Stimulated activated naive CD8-positive, alpha-beta T cell treated with anti-CD3 and anti-CD28 coated beads, Interleukin-15, Interleukin-2, amounts not matched to agents 100 ng/mL and 50 ng/mL, for 24 hours (primary cell): ENCODE measurements around the gene NLRX1.
"Not testable (repeated sequence)": the region's sequence is repeated elsewhere in the genome, so short reads cannot be mapped to it uniquely, and the experiment has no call there.

ENCODE experiments used
- H3K27ac Mint-ChIP-seq: one replicate; pipeline ENCODE4 v1.8.0; 2021; ENCODE audit warnings: mild to moderate bottlenecking, mixed read lengths
- H3K27me3 Mint-ChIP-seq: one replicate; pipeline ENCODE4 v1.8.0; 2021; ENCODE audit warnings: mixed read lengths
- H3K36me3 Mint-ChIP-seq: one replicate; pipeline ENCODE4 v1.8.0; 2021; ENCODE audit warnings: low read depth, mixed read lengths
- H3K4me1 Mint-ChIP-seq: one replicate; pipeline ENCODE4 v1.8.0; 2021; ENCODE audit warnings: low read depth, mixed read lengths
- H3K4me3 Mint-ChIP-seq: one replicate; pipeline ENCODE4 v1.8.0; 2021; ENCODE audit warnings: mild to moderate bottlenecking, mixed read lengths
- H3K9me3 Mint-ChIP-seq: one replicate; pipeline ENCODE4 v1.8.0; 2021; ENCODE audit warnings: mixed read lengths

The NLRX1 gene

DNA sequence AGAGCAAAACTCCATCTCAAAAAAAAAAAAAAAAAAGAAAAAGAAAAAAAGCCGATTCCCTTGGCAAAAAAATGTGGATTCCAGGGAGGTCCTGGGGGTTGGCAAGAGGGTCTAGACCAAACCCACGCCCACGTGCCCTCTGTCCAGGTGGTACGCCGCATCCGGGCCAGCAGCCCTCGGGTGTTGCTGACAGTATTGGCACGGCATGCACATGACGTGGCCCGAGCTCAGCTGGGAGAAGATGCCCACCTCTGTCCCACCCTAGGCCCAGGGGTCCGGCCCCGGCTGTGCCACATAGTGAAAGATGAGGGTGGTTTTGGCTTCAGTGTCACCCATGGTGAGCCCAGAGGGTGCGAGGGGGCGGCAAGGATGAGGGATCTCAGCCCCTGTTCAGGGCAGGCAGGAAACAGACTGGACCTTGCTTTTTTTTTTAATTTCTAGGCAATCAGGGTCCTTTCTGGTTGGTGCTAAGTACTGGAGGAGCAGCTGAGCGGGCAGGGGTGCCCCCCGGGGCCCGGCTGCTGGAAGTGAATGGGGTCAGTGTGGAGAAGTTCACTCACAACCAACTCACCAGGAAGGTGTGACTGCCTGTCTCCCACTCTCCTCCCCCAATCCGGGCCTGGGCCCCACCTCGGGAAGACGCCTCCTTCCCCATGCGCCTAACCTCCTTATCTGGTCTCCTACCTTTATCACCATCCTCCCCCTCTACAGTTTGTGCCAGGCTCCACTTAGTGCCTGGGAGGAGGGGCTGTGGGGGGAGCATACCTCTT lies 18.8 kb downstream of the NLRX1 start:
- no peak overlapping the region for H3K4me3 Mint-ChIP-seq
- no peaks in the 10 kb centered on the region for H3K9me3 Mint-ChIP-seq
- H3K4me1 Mint-ChIP-seq: no peaks in the 10 kb centered on the region
- H3K27me3 Mint-ChIP-seq: no peaks in the 10 kb centered on the region
- no peaks in the 10 kb centered on the region for H3K36me3 Mint-ChIP-seq
- no peak overlapping the region for H3K27ac Mint-ChIP-seq

DNA sequence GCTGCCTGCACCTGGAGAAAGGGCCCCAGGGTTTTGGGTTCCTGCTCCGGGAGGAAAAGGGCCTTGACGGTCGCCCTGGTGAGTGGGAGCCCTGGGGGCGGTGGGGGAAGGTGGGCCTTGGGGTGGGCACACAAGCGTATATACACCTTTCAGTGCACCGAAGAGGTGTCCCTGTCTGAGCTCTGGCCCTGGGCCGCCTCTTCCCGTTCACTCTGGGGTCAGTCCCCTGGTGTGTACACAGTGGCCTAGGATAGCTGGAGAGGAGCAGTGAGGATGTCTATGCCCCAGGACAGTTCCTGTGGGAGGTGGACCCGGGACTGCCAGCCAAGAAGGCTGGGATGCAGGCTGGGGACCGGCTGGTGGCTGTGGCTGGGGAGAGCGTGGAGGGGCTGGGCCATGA lies 19.5 kb downstream of the NLRX1 start:
- Mint-ChIP-seq H3K4me1 (no peaks in the 10 kb centered on the region), H3K4me3 (no peak overlapping the region), H3K27ac (no peak overlapping the region), H3K27me3 (no peaks in the 10 kb centered on the region), H3K9me3 (no peaks in the 10 kb centered on the region), H3K36me3 (no peaks in the 10 kb centered on the region)

DNA sequence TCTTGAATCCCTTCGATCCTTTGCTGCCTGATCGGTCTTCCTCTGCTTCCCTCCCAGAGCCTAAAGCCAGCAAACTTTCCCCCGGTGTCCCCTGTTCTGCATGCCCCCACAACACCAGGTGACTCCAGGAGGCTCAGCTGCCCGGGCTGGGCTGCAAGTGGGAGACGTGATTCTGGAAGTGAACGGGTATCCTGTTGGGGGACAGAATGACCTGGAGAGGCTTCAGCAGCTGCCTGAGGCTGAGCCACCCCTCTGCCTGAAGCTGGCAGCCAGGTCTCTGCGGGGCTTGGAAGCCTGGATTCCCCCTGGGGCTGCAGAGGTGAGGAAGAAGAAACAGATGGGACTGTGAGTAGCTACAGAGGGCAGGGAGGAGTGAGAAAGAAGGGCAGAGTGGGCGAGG lies 20.4 kb downstream of the NLRX1 start:
- Mint-ChIP-seq H3K9me3 (no peaks in the 10 kb centered on the region), H3K4me1 (no peaks in the 10 kb centered on the region), H3K36me3 (no peaks in the 10 kb centered on the region), H3K4me3 (no peak overlapping the region), H3K27me3 (no peaks in the 10 kb centered on the region), H3K27ac (no peak overlapping the region)

DNA sequence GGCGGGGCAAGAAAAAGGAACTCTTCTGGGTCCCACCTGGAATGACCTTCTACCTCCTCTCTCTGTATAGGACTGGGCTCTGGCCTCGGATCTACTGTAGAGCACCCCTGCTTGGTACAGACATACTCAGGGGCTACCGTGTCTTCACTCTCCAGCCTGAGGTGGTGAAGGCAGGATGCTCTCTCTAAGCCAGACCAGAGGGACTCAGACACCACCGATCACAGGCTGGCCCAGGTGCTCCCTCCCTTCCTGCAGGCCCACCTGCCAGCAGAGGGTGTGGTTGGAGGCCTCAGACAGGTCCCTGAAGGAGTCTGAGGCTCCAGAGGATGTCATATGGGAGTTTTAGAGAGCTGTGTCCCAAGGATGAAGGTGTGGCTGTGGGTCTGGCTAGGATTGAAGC lies 20.9 kb downstream of the NLRX1 start:
- H3K4me3 Mint-ChIP-seq: no peak overlapping the region
- H3K9me3 Mint-ChIP-seq: no peaks in the 10 kb centered on the region
- H3K27ac Mint-ChIP-seq: no peak overlapping the region
- H3K27me3 Mint-ChIP-seq: no peaks in the 10 kb centered on the region
- H3K4me1 Mint-ChIP-seq: no peaks in the 10 kb centered on the region
- H3K36me3 Mint-ChIP-seq: no peaks in the 10 kb centered on the region

DNA sequence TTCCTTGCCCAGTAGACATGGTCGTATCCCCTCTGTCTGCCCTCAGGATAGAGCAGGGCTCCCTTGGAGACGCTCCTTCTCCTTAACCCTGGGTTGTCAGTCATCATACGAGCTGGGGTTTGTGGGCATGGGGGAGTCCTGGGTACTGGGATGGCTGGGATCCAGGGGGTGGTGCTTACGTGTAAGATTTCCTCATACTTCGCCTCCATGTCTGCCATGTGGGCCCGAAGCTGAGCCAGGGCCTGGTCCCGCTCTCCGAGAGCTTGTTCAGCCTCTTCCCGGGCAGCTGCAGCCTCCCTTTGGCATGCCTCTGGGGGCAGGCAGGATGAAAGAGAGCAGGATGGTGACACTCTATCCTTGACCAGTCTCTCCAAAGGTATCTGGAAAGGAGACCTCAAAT lies 22.0 kb downstream of the NLRX1 start:
- no peak overlapping the region for H3K27ac Mint-ChIP-seq
- H3K27me3 Mint-ChIP-seq: no peaks in the 10 kb centered on the region
- H3K4me3 Mint-ChIP-seq: no peak overlapping the region
- no peaks in the 10 kb centered on the region for H3K36me3 Mint-ChIP-seq
- no peaks in the 10 kb centered on the region for H3K9me3 Mint-ChIP-seq
- H3K4me1 Mint-ChIP-seq: no peaks in the 10 kb centered on the region

DNA sequence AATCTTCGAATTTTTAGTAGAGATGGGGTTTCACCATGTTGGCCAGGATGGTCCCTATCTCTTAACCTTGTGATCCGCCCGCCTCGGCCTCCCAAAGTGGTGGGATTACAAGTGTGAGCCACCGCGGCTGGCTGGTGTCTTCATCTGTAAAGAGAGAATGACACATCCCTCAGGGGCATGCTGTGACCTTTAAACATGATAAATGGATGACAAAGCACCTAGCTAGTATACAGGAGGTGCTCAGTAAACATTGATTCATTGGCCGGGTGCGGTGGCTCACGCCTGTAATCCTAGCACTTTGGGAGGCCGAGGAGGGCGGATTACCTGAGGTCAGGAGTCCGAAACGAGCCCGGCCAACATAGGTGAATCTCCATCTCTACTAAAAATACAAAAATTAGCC lies 22.7 kb downstream of the NLRX1 start:
- H3K4me1 Mint-ChIP-seq, H3K36me3 Mint-ChIP-seq, H3K9me3 Mint-ChIP-seq, H3K27me3 Mint-ChIP-seq, H3K27ac Mint-ChIP-seq, H3K4me3 Mint-ChIP-seq: not testable (repeated sequence)

DNA sequence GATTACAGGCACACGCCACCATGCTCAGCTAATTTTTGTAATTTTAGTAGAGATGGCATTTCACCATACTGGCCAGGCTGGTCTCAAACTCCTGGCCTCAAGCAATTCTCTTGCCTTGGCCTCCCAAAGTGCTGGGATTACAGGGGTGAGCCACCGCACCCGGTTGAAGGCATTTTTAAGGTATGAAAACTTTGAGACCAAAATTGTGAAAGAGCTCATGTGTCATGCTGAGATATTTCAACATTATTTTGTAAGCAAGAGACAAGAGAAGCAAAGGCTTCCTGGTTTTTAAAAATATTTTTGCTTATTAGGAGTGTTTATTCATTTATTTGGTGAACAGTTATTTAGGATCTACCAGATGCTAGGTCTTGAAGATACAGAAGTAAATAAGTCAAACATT lies 23.6 kb downstream of the NLRX1 start:
- no peaks in the 10 kb centered on the region for H3K9me3 Mint-ChIP-seq
- H3K27me3 Mint-ChIP-seq: no peaks in the 10 kb centered on the region
- H3K4me1 Mint-ChIP-seq: no peaks in the 10 kb centered on the region
- no peak overlapping the region for H3K27ac Mint-ChIP-seq
- H3K36me3 Mint-ChIP-seq: no peaks in the 10 kb centered on the region
- no peak overlapping the region for H3K4me3 Mint-ChIP-seq

DNA sequence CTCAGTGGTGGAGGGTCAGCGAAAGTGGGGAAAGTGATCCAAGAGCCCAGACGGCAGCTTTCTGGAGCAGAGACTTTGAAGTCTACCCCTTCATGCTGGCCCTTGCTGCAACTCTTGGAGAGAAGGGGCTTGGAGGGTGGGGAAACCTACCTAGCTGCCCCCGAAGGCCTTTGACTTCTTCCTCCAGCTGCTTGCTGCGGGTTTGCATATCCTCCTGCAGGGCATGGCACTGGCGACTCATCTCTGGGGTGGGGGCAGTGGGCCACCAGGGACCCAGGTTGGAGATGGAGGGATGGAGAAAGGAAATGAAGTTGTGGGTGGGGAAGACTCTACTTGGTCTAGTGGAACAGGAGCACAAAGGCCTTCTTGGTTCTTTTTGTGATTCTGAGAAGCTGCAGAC lies 24.5 kb downstream of the NLRX1 start:
- Mint-ChIP-seq H3K9me3 (no peaks in the 10 kb centered on the region), H3K27ac (no peak overlapping the region), H3K36me3 (no peaks in the 10 kb centered on the region), H3K27me3 (no peaks in the 10 kb centered on the region), H3K4me1 (no peaks in the 10 kb centered on the region), H3K4me3 (no peak overlapping the region)

DNA sequence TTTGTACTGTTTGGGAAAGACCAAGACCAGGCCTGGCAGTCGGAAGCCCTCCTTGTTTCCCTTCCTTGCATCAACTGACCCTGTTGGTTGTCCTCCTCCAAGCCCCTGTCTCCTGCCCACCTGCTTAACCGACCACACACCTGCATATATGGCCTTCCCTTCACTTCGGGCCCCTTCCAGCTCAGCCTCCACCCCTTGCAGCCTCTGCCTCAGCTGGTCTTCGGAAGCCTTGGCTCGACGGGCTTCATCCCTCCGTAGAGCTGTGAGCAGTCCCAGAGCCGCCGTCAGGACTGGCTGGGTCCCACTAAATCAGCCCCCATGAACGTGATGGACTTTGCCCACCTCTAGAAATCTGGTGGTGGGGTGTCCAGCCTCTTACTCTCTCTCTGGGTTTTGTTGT lies 25.1 kb downstream of the NLRX1 start:
- no peak overlapping the region for H3K4me3 Mint-ChIP-seq
- H3K4me1 Mint-ChIP-seq: no peaks in the 10 kb centered on the region
- no peaks in the 10 kb centered on the region for H3K27me3 Mint-ChIP-seq
- H3K36me3 Mint-ChIP-seq: no peaks in the 10 kb centered on the region
- H3K27ac Mint-ChIP-seq: no peak overlapping the region
- H3K9me3 Mint-ChIP-seq: no peaks in the 10 kb centered on the region

DNA sequence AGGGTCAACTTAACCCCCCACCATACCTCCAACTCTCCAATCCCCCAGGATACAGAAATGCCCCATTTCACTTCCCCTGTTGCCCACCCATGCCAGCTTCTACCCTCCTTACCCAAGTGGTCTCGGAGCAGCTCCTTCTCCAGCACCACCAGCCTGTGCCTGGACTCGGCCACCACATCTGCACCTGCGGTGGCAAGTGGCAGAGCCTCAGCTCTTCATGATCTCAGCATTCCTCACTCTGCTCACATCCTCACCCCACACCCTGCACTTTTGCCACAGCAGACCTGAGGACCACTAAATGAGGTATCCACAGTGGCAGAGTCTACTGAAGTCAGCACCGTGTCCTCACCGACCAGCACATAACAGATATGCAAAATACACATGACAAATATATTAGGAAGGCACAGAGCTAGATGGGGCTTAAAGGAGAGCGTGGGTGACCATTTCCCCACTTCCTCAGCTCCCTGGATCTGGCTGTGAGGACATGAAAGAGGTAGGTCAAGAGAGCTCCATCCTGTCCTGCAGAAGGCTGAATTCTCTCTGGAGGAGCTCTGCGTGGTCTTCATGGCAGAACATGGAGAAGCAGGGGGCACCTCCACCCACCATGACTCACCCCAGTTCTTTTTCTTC lies 26.4 kb downstream of the NLRX1 start:
- H3K4me1 Mint-ChIP-seq: no peaks in the 10 kb centered on the region
- H3K9me3 Mint-ChIP-seq: no peaks in the 10 kb centered on the region
- H3K36me3 Mint-ChIP-seq: no peaks in the 10 kb centered on the region
- H3K27me3 Mint-ChIP-seq: no peaks in the 10 kb centered on the region
- no peak overlapping the region for H3K4me3 Mint-ChIP-seq
- no peak overlapping the region for H3K27ac Mint-ChIP-seq

DNA sequence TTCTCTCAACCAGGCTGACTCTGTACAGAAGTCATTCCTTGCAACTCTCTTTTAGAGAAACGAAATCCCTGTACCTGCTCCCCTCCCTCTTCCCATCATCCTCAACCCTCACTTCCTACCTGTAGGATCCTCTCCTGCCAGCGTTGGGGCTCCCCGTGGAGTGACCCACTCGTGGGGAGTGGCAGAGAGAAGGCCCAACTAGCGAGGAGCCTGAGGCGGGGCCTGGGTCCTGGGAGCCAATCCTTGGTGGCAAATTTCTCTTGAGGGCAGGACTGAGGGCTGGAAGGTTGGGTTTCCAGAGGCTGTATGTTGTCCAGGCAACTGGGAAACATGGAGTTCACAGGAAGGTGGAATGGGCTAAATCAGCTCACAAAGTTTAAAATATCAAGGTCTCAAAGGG lies 27.2 kb downstream of the NLRX1 start:
- no peaks in the 10 kb centered on the region for H3K27me3 Mint-ChIP-seq
- H3K36me3 Mint-ChIP-seq: no peaks in the 10 kb centered on the region
- H3K9me3 Mint-ChIP-seq: no peaks in the 10 kb centered on the region
- H3K4me1 Mint-ChIP-seq: no peaks in the 10 kb centered on the region
- no peak overlapping the region for H3K4me3 Mint-ChIP-seq
- no peak overlapping the region for H3K27ac Mint-ChIP-seq

DNA sequence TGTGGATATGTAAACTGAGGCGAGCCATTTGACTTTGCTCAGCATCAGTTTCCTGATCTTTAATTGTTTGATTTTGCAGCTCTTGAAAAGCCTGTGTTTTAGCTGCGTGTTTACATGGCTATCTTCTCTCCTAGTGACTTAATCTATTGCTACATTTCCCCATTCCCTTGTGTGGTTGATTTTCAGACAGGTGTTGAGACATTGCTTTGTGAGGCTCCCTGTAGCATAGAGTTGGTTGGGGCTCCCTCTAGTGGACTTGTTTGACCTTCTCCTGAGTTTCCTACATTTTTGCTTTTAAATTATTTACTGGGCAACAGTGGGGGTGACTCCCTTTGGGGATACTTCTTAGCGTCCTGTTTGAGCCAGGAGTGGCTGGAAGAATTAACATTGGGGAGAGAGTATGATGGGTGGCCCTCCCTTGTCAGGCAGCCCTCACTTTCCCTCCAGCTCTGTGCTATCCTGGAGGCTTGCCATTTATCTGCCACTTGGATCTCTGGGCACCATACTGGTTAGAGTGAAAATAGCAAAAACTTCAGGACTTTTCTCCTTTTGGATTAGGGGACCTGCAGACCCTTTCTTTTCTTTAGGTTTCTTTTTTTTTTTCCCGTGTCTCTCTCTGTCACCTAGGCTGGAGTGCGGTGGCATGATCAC lies 28.4 kb downstream of the NLRX1 start:
- Mint-ChIP-seq H3K4me1 (no peaks in the 10 kb centered on the region), H3K36me3 (no peaks in the 10 kb centered on the region), H3K9me3 (no peaks in the 10 kb centered on the region), H3K27me3 (no peaks in the 10 kb centered on the region), H3K4me3 (no peak overlapping the region), H3K27ac (no peak overlapping the region)

DNA sequence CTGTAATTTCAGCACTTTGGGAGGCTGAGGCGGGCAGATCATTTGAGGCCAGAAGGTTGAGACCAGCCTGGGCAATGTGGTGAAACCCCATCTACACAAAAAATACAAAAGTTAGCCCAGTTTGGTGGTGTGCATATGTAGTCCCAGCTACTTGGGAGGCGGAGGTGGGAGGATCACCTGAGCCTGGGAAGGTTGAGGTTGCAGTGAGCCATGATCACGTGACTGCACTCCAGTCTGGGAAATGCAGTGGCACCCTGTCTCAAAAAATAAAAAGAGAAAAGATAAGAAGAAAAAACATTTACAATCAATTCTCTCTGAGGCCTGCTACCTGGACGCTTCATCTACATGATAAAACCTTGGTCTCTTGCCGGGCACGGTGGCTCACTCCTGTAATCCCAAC lies 30.4 kb downstream of the NLRX1 start:
- Mint-ChIP-seq H3K36me3 (no peaks in the 10 kb centered on the region), H3K4me3 (no peak overlapping the region), H3K27ac (no peak overlapping the region), H3K4me1 (no peaks in the 10 kb centered on the region), H3K27me3 (no peaks in the 10 kb centered on the region), H3K9me3 (no peaks in the 10 kb centered on the region)

DNA sequence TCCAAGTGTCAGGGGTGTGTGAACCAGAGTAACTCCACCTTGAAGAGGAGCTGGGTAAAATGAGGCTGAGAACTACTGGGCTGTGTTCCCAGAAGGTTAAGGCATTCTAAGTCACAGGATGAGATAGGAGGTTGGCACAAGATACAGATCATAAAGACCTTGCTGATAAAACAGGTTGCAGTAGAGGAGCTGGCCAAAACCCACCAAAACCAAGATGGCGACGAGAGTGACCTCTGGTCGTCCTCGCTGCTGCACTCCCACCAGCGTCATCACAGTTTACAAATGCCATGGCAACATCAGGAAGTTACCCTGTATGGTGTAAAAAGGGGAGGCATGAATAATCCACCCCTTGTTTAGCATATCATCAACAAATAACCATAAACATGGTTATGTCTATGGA lies 32.7 kb downstream of the NLRX1 start:
- not testable (repeated sequence) for H3K4me3 Mint-ChIP-seq, H3K27me3 Mint-ChIP-seq, H3K27ac Mint-ChIP-seq, H3K36me3 Mint-ChIP-seq, H3K9me3 Mint-ChIP-seq
- H3K4me1 Mint-ChIP-seq: peaks cover 13% of the 10 kb centered on the region

DNA sequence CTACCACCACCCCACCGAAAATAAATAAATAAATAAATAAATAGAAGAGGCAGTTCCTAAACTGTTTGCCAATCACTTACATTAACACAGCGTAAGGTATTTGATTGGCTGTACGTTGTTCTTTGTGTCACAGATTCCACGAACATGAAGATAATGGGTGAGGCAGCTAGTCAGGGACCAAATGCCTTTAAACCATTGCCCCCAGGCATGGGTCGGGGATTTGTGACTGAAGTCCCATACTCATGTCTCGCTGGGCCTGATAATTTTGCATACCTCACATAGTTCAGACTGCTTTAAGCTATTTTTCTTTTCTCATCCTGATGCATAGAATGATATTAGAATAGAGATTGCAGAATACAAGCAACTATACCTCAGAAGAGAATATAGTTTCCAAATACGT lies 34.0 kb downstream of the NLRX1 start:
- Mint-ChIP-seq H3K4me1 (peaks cover 18% of the 10 kb centered on the region), H3K27me3 (no peaks in the 10 kb centered on the region), H3K27ac (no peak overlapping the region), H3K4me3 (no peak overlapping the region), H3K9me3 (no peaks in the 10 kb centered on the region), H3K36me3 (no peaks in the 10 kb centered on the region)

DNA sequence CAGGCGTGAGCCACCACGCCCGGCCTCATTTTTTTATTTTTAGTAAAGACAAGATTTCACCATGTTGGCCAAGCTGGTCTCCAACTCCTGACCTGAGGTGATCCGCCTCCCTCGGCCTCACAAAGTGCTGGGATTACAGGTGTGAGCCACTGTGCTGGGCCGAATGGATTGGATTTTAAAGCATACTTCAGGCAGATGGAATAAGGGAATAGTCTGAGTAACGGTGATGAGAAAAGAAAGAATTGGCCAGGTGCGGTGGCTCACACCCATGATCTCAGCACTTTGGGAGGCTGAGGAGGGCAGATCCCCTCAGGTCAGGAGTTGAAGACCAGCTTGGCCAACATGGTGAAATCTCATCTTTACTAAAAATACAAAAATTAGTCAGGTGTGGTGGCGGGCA lies 35.5 kb downstream of the NLRX1 start:
- Mint-ChIP-seq H3K4me3 (no peak overlapping the region), H3K36me3 (no peaks in the 10 kb centered on the region), H3K9me3 (no peaks in the 10 kb centered on the region), H3K27me3 (no peaks in the 10 kb centered on the region), H3K4me1 (peaks cover 30% of the 10 kb centered on the region), H3K27ac (no peak overlapping the region)
